Activated CD4-positive, alpha-beta T cell treated with anti-CD3 and anti-CD28 coated beads, Interleukin-2, amount 10 ng/mL, durations not matched to agents 7 days and 5 days (primary cell): ENCODE results near the gene TMEM242. TPM values are rescaled to one million over a fixed set of nuclear protein-coding genes. Genes with fewer than 3 reads are reported as not detected.

Source experiments
- CTCF ChIA-PET: fragments of 350-600 bp; sonication (Branson Sonifier 250); formaldehyde crosslinking; loops from one replicate; lab custom pipeline; 2021; ENCODE audit warnings: antibody characterized with exemption; lab: Charles Lee
- POLR2A ChIA-PET: fragments of 350-600 bp; sonication (Branson Sonifier 250); formaldehyde crosslinking; loops from one replicate; lab custom pipeline; 2021; ENCODE audit warnings: antibody characterized with exemption; lab: Charles Lee
- DNase-seq: peaks from one replicate; pipeline ENCODE4 v3.0.0-alpha.2; 2020
- H3K27ac Mint-ChIP-seq: one replicate; pipeline ENCODE4 v1.8.0; 2021; ENCODE audit warnings: mild to moderate bottlenecking, moderate library complexity, mixed read lengths
- H3K27me3 Mint-ChIP-seq: one replicate; pipeline ENCODE4 v1.8.0; 2021; ENCODE audit warnings: mixed read lengths
- H3K36me3 Mint-ChIP-seq: one replicate; pipeline ENCODE4 v1.8.0; 2021; ENCODE audit warnings: low read depth, mixed read lengths
- H3K4me1 Mint-ChIP-seq: one replicate; pipeline ENCODE4 v1.8.0; 2021; ENCODE audit warnings: mixed read lengths
- H3K4me3 Mint-ChIP-seq: one replicate; pipeline ENCODE4 v1.8.0; 2021; ENCODE audit warnings: mild to moderate bottlenecking, moderate library complexity, mixed read lengths
- H3K9me3 Mint-ChIP-seq: one replicate; pipeline ENCODE4 v1.8.0; 2021; ENCODE audit warnings: mixed read lengths
- total RNA-seq, 2 experiments: library from RNA; stranded (reverse); gene quantifications; one replicate each; pipeline ENCODE4 v1.2.3, GENCODE V29; 2021

Gene TMEM242
- total RNA-seq, 2 experiments from 2014 or later: 7.9 to 9.0 TPM

DNA sequence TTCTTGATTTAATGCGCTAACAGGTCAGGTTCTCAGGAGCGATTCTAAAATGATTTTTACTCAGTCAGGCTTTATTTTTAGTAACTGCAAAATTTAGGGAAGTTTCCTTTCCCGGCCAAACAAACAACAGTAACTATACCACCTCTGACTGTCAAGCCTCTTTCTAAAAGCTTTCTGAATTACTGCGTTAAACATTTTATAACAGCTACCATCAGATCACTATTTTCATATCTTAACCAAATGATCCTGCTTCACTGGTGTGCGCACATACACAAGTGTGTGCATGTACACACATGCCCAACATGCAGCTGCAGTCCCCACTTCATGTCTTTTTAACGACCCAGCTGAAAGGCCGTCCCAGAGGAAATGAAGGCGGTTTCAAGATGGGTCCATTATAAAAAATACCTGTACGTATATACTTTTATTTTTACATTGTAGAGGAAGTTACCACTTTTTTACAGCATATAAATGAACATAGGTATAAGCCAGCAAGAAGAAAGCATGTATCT is 25.0 kb downstream of the TMEM242 start:
- no peak overlapping the region for H3K27ac Mint-ChIP-seq
- H3K4me1 Mint-ChIP-seq: peaks cover 7% of the 10 kb centered on the region
- H3K4me3 Mint-ChIP-seq: no peak overlapping the region
- H3K27me3 Mint-ChIP-seq: no peaks in the 10 kb centered on the region
- ChIA-PET POLR2A (no interaction called here), CTCF (no interaction called here)
- DNase-seq: no peak
- peaks cover 8% of the 10 kb centered on the region for H3K36me3 Mint-ChIP-seq
- H3K9me3 Mint-ChIP-seq: no peaks in the 10 kb centered on the region

DNA sequence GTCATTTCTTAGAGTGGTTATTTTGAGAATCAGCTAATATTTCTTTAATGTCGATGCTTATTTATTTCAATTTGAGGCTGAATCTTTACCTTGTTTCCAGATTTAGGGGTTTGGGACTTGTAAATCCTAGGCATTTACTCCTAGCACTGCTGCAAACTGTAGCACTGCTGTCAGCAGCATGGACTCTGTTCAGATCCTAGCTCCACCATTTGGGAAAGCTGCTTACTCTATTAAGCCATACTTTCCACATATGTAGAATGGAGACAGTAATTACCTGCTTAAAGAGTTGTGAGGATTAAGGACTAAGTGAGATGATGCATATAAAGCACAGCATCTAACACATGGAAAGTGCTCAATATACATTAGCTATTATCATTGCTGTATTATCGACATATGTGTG is 28.7 kb downstream of the TMEM242 start:
- H3K4me3 Mint-ChIP-seq: no peak overlapping the region
- DNase-seq: no peak
- H3K4me1 Mint-ChIP-seq: peaks cover 12% of the 10 kb centered on the region
- no peaks in the 10 kb centered on the region for H3K27me3 Mint-ChIP-seq
- H3K36me3 Mint-ChIP-seq: peaks cover 22% of the 10 kb centered on the region
- no peaks in the 10 kb centered on the region for H3K9me3 Mint-ChIP-seq
- POLR2A ChIA-PET: no interaction called here
- CTCF ChIA-PET: interaction anchor here (0.5 to 1.1 kb wide), 2 partner anchors 9 to 1002 kb away, joined by 3 to 5 read pairs; no protein-coding TSS in a partner anchor
- no peak overlapping the region for H3K27ac Mint-ChIP-seq

DNA sequence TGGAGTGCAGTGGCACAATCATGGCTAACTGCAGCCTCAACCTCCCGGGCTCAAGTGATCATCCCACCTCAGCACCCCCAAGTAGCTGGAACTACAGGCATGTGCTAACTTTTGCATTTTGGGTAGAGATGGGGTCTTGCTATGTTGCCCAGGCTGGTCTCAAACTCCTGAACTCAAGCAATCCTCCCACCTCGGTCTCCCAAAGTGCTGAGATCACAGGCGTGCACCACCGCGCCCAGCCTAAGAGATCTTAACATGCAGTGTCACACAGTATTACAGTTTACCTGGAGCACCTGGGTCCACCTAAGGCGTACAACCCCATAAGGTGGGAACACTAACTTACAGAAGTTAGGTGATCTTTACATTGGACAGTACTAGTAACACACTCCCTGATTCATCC is 29.5 kb downstream of the TMEM242 start:
- ChIA-PET POLR2A (no interaction called here), CTCF (no interaction called here)
- peaks cover 18% of the 10 kb centered on the region for H3K36me3 Mint-ChIP-seq
- no peaks in the 10 kb centered on the region for H3K27me3 Mint-ChIP-seq
- no peak overlapping the region for H3K27ac Mint-ChIP-seq
- H3K4me1 Mint-ChIP-seq: peaks cover 12% of the 10 kb centered on the region
- H3K4me3 Mint-ChIP-seq: no peak overlapping the region
- H3K9me3 Mint-ChIP-seq: no peaks in the 10 kb centered on the region
- no peak for DNase-seq

DNA sequence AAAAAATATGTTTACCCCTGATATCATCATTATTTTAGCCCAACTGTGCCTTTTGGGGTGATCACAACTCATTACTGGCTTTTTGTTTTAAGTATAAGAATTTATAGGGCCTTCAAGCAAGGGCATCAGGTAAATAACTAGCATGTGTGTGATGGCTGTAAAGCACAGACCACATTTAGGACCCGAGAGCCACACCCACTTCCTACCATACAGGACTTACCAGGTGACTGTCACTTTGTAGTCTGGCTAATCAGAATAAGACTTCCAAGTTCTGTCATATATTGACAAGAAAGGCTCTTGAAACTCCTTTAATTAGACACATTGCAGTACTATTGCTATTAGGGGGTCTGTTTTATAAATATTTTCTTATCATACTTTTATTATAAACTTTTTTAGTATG is 31.1 kb downstream of the TMEM242 start:
- Mint-ChIP-seq H3K36me3 (peaks cover 16% of the 10 kb centered on the region), H3K4me1 (peaks cover 12% of the 10 kb centered on the region), H3K9me3 (no peaks in the 10 kb centered on the region), H3K27ac (peak overlapping the region; percentile 36), H3K4me3 (no peak overlapping the region), H3K27me3 (no peaks in the 10 kb centered on the region)
- ChIA-PET CTCF (no interaction called here), POLR2A (no interaction called here)
- no peak for DNase-seq

DNA sequence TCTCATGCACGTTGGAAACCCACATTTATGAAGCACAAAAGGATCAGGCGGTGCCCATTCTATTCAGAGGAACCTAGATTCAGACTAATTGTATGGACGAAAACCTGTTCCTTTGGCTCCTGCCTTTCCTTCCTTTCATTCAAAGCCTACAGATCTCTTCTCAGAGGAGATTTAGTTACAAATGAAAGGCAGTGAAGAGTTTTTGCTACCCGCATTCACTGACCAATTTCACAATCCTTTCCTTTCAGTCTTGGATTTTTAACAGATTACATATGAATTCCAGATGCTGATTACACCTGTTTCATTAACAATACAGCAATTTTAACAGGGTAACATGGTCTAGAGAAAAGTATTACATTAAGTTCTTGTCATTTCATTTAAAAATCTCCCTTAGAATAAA is 32.0 kb downstream of the TMEM242 start:
- H3K4me1 Mint-ChIP-seq: peaks cover 12% of the 10 kb centered on the region
- ChIA-PET POLR2A (no interaction called here), CTCF (no interaction called here)
- H3K27ac Mint-ChIP-seq: no peak overlapping the region
- no peaks in the 10 kb centered on the region for H3K9me3 Mint-ChIP-seq
- H3K4me3 Mint-ChIP-seq: no peak overlapping the region
- H3K27me3 Mint-ChIP-seq: no peaks in the 10 kb centered on the region
- H3K36me3 Mint-ChIP-seq: peaks cover 16% of the 10 kb centered on the region
- no peak for DNase-seq

DNA sequence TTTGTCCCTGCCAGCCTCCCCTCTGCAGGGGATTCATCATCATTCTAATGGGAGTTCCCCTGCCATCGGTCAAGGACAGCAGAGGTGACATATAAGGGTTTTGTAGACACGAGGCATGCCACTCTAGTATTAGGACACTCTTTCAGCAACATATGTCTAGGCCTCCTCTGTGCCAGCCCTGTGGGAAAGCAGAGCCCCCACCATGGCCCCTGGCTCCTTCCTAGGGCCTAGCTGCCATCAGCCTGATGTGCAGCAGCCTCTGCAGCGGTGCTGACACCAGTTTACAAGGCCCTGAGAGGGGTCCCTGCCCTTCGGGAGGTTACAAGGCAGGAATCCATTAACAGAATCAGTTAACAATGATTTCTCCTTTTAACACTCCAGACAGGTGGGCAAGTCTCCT is 32.5 kb downstream of the TMEM242 start:
- no peaks in the 10 kb centered on the region for H3K27me3 Mint-ChIP-seq
- no peak overlapping the region for H3K4me3 Mint-ChIP-seq
- ChIA-PET POLR2A (no interaction called here), CTCF (no interaction called here)
- peaks cover 12% of the 10 kb centered on the region for H3K4me1 Mint-ChIP-seq
- no peak overlapping the region for H3K27ac Mint-ChIP-seq
- peaks cover 16% of the 10 kb centered on the region for H3K36me3 Mint-ChIP-seq
- no peak for DNase-seq
- no peaks in the 10 kb centered on the region for H3K9me3 Mint-ChIP-seq

DNA sequence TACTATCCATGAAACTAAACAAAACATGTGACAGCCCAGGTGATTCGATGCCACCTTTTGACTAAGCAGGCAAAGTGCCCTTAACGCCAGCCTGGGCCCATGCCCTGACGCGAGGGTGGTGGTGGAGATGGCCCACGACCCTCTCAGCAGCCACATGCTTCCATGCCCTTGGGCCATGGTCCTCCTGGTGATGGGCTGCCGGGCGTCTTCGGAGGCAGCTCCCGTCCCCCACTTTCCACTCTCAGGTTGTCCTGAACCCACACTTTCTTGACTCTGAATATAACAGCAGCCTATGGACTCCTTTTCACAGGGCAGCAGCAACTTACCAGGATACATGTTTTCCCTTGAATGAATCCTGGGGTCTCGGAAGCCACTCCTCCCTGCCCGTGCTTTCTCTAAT is 33.6 kb downstream of the TMEM242 start:
- H3K4me3 Mint-ChIP-seq: no peak overlapping the region
- no peak for DNase-seq
- H3K9me3 Mint-ChIP-seq: no peaks in the 10 kb centered on the region
- H3K4me1 Mint-ChIP-seq: peaks cover 12% of the 10 kb centered on the region
- ChIA-PET POLR2A (no interaction called here), CTCF (interaction anchor here (0.9 kb wide), 1 partner anchor 10 kb away, joined by 3 read pairs; no protein-coding TSS in a partner anchor)
- peaks cover 16% of the 10 kb centered on the region for H3K36me3 Mint-ChIP-seq
- H3K27me3 Mint-ChIP-seq: no peaks in the 10 kb centered on the region
- H3K27ac Mint-ChIP-seq: no peak overlapping the region

DNA sequence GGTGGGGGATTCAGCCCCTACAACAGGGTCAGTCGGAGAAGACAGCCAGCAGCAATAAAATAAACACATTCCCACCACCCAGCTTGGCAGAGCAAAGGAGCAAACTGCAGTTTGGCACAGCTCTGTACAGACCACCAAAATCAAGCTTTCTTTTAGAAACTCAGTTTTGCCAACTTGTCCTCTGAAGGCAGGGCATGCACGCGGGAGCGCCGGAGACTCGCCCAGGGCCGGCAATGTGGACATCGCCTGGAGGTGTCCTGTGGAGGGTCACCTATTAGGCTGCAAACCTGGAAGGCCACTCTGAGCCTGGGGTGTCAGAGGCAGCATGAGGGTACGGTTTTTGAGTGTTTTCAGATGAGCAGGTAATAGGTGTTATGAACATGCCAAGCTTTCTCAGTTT is 34.7 kb downstream of the TMEM242 start:
- no peaks in the 10 kb centered on the region for H3K9me3 Mint-ChIP-seq
- H3K4me3 Mint-ChIP-seq: no peak overlapping the region
- H3K27me3 Mint-ChIP-seq: no peaks in the 10 kb centered on the region
- no peak overlapping the region for H3K27ac Mint-ChIP-seq
- DNase-seq: no peak
- CTCF ChIA-PET: interaction anchor here (0.6 to 1.9 kb wide), 3 partner anchors 11 to 421 kb away, joined by 3 to 6 read pairs (median 5); no protein-coding TSS in a partner anchor
- H3K36me3 Mint-ChIP-seq: peaks cover 16% of the 10 kb centered on the region
- peaks cover 12% of the 10 kb centered on the region for H3K4me1 Mint-ChIP-seq
- POLR2A ChIA-PET: no interaction called here

DNA sequence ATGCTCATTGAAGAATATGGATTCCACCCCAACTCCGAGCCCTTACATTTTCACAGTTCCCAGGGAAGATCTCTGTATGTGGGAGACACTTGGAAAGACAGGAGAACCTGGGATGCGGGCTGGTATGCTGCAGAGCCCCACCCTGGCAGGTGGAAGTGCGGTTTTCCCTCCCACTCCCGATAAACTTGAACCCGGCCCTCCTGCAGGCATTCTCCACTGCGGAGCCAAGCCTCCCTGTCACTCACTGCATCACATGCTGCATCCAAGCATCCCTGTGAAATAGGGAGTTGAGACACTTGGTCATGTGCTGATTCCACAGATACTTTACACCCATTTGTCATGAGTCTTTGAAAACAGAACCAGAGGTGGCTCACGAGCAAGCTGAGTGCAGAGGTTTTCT is 35.4 kb downstream of the TMEM242 start:
- Mint-ChIP-seq H3K27ac (no peak overlapping the region), H3K9me3 (no peaks in the 10 kb centered on the region), H3K4me3 (no peak overlapping the region), H3K27me3 (no peaks in the 10 kb centered on the region), H3K4me1 (peaks cover 12% of the 10 kb centered on the region), H3K36me3 (peaks cover 16% of the 10 kb centered on the region)
- DNase-seq: no peak
- POLR2A ChIA-PET: interaction anchor here (0.7 kb wide), 1 partner anchor 10 kb away, joined by 4 read pairs; no protein-coding TSS in a partner anchor
- CTCF ChIA-PET: interaction anchor here (1.9 kb wide), 1 partner anchor 15 kb away, joined by 5 read pairs; no protein-coding TSS in a partner anchor

DNA sequence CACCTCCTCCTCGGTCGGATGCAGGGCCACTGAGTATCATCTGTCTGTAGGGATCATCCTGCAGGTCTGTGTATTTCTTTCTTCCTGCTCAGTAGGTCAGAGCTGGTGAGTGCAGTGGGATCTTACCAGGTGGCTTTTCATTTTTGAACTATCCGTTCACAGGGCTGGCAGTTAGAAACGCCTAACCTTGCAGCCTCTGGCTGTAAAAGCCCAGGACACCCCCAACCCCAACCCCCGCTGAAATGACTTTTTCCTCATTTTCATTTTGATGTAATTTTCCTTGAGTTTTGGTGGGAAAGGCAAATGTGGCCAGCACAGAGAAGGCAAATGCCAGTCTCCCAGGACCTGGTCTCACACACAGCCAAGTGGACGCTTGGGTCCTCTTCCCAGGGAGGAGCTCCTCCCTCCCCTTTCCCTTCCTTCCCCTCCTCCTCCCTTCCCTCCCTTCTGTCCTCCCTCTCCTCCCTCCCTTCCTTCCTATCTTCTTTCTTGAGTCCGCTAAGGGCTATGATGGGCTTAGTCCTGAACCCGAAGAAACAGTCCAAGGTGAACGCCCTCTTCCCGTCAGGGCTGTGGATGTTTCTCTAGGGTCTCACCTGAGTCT is 36.0 kb downstream of the TMEM242 start:
- peaks cover 8% of the 10 kb centered on the region for H3K4me1 Mint-ChIP-seq
- ChIA-PET POLR2A (interaction anchor here (0.7 kb wide), 1 partner anchor 10 kb away, joined by 4 read pairs; no protein-coding TSS in a partner anchor), CTCF (interaction anchor here (1.9 kb wide), 1 partner anchor 15 kb away, joined by 5 read pairs; no protein-coding TSS in a partner anchor)
- no peaks in the 10 kb centered on the region for H3K27me3 Mint-ChIP-seq
- H3K36me3 Mint-ChIP-seq: peaks cover 13% of the 10 kb centered on the region
- no peaks in the 10 kb centered on the region for H3K9me3 Mint-ChIP-seq
- H3K4me3 Mint-ChIP-seq: no peak overlapping the region
- DNase-seq: no peak
- no peak overlapping the region for H3K27ac Mint-ChIP-seq

DNA sequence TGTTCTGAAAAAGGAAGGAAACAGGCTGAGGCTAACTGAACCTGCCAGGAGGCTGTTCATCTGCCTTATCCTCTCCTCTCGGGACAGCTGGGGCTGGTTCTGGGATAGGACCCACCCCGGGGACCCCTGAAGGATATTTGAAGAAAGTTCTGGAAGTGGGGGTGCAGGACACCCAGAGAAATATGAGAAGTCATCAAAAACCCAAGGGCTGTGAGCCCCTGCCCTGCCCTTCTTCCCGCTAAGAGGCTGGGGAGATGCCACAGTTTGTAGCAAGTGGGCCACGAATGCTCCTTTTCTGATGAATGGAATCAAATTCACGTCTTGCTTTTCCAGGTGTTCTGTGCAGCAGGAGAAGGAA is 37.9 kb downstream of the TMEM242 start:
- H3K4me1 Mint-ChIP-seq: no peaks in the 10 kb centered on the region
- no peaks in the 10 kb centered on the region for H3K9me3 Mint-ChIP-seq
- no peak overlapping the region for H3K27ac Mint-ChIP-seq
- H3K36me3 Mint-ChIP-seq: peaks cover 3% of the 10 kb centered on the region
- H3K27me3 Mint-ChIP-seq: no peaks in the 10 kb centered on the region
- H3K4me3 Mint-ChIP-seq: no peak overlapping the region
- DNase-seq: no peak
- ChIA-PET POLR2A (no interaction called here), CTCF (interaction anchor here (1.3 kb wide), 1 partner anchor 9 kb away, joined by 3 read pairs; no protein-coding TSS in a partner anchor)

DNA sequence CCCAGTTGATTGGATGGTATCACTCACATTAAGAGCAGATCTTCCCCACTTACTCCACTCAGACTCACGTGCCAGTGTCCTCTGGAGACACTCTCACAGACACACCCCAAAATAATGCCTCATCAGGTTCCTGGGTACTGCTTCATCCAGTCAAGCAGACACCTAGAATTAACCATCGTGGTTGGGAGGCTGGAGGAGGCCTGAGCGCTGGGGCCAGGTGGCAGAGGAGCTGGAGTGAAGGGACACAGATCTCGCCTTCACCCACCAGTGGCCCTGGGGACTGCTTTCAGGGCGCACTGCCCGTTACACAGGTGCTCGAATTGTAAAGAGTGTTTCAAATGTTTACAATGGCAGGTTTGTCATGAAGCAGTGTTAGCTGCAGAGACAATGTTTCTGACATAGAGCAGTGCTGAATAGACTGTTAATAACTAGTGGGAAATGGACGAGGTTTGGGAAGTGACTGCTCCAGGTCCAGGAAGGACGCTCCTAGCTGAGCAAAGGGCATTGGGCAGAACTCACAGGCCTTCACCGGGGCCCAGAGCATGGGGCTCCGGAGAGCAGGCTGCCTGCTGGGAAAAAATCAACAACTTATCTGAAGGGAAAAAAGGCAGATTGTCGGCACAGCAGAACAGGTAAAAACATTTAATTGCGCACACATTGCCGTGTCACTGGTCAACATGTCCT is 38.4 kb downstream of the TMEM242 start:
- no peak overlapping the region for H3K4me3 Mint-ChIP-seq
- H3K27me3 Mint-ChIP-seq: no peaks in the 10 kb centered on the region
- no peaks in the 10 kb centered on the region for H3K36me3 Mint-ChIP-seq
- no peak overlapping the region for H3K27ac Mint-ChIP-seq
- H3K4me1 Mint-ChIP-seq: no peaks in the 10 kb centered on the region
- DNase-seq: no peak
- no peaks in the 10 kb centered on the region for H3K9me3 Mint-ChIP-seq
- CTCF ChIA-PET: interaction anchor here (2.2 kb wide), 1 partner anchor 10 kb away, joined by 7 read pairs; no protein-coding TSS in a partner anchor
- POLR2A ChIA-PET: no interaction called here
